Activated CD8-positive, alpha-beta T cell treated with anti-CD3 and anti-CD28 coated beads for 36 hours (primary cell): ENCODE measurements around the gene RIPOR1. TPM values are rescaled to one million over a fixed set of nuclear protein-coding genes. Genes with fewer than 3 reads are reported as not detected.
A peak's percentile ranks its signal among the peaks of the same experiment; 100 is the strongest.

Experiments
- ATAC-seq: fragments of 200-7000 bp; cut with Tn5 transposase; one replicate; pipeline ENCODE4 v1.10.0; 2021; ENCODE audit warnings: mild to moderate bottlenecking, moderate library complexity
- CTCF ChIA-PET: fragments of 350-600 bp; sonication (Branson Sonifier 250); formaldehyde crosslinking; loops from one replicate; lab custom pipeline; 2021; ENCODE audit warnings: antibody characterized with exemption; lab: Charles Lee
- POLR2A ChIA-PET: fragments of 350-600 bp; sonication (Branson Sonifier 250); formaldehyde crosslinking; loops from one replicate; lab custom pipeline; 2021; ENCODE audit warnings: antibody characterized with exemption; lab: Charles Lee
- DNase-seq: peaks from one replicate; pipeline ENCODE4 v3.0.0-alpha.2; 2020
- H3K27ac Mint-ChIP-seq: one replicate; pipeline ENCODE4 v1.8.0; 2021; ENCODE audit warnings: mild to moderate bottlenecking, mixed read lengths
- H3K27me3 Mint-ChIP-seq: one replicate; pipeline ENCODE4 v1.8.0; 2021; ENCODE audit warnings: mixed read lengths
- H3K36me3 Mint-ChIP-seq: one replicate; pipeline ENCODE4 v1.8.0; 2021; ENCODE audit warnings: low read depth, mixed read lengths
- H3K4me1 Mint-ChIP-seq: one replicate; pipeline ENCODE4 v1.8.0; 2021; ENCODE audit warnings: low read depth, mixed read lengths
- H3K4me3 Mint-ChIP-seq: one replicate; pipeline ENCODE4 v1.8.0; 2021; ENCODE audit warnings: mild to moderate bottlenecking, moderate library complexity, mixed read lengths
- H3K9me3 Mint-ChIP-seq: one replicate; pipeline ENCODE4 v1.8.0; 2021; ENCODE audit warnings: mixed read lengths
- CTCF ChIP-seq: fragments of 200-600 bp; IDR thresholded peaks from one replicate; pipeline ENCODE4 v1.8.0; 2022; ENCODE audit warnings: antibody characterized with exemption, mild to moderate bottlenecking
- intact Hi-C: fragments of 100-400 bp; cut with micrococcal nuclease; formaldehyde crosslinking; loops from one replicate; pipeline ENCODE4 v1.10.0; 2022
- total RNA-seq, 2 experiments: library from RNA; stranded (reverse); gene quantifications; one replicate each; pipeline ENCODE4 v1.2.3, GENCODE V29; 2021

The RIPOR1 gene
- total RNA-seq, 2 experiments from 2014 or later, result 15.7 to 20.0 TPM

DNA sequence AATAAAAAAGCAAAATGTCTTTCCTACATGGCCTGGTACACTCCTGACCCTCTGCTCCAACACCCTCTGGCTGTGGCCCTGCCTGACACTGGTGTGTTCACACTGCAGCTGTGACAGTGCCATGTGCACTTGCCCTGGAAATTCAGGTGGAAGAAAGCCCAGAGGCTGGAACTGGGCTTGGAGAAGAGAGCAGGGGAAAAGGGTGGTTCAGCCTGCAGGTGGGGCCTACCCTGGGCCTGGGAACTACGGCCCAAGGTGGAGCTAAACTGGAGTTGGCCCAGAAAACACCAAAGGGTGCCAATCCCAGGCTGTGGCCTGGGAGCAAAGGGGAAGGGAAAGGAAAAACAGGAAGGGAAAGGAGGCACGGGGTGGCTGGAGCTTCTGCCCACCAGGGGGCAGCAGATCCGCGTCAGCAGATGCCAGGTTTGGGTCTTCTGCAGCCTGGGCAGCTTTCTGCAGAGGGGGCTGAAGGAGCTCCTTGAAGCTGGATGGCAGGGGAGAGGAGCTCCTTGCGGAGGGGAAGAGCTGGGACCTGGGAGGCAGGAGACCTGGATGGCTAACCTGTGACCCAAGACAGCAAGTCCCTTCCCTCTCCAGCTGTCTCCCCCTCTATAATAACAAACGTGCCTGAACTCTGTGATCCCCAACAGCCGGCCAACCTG lies 18.3 kb downstream of the RIPOR1 start:
- H3K9me3 Mint-ChIP-seq, result no peaks in the 10 kb centered on the region
- DNase-seq (peak; percentile 79), ATAC-seq (peak; percentile 32)
- H3K4me3 Mint-ChIP-seq, result no peak overlapping the region
- peaks cover 40% of the 10 kb centered on the region for H3K4me1 Mint-ChIP-seq
- no peaks in the 10 kb centered on the region for H3K27me3 Mint-ChIP-seq
- peak; percentile 99 for TF ChIP-seq CTCF
- intact Hi-C loops, result loop anchor here (2.0 kb wide), 1 partner anchor 98 kb away; the partner anchor contains the start of gene CARMIL2
- H3K36me3 Mint-ChIP-seq, result peaks cover 5% of the 10 kb centered on the region
- ChIA-PET CTCF (interaction anchor here (0.7 to 7.1 kb wide), 47 partner anchors 9 to 455 kb away, joined by 3 to 224 read pairs (median 7); partner anchors contain the start of genes ACD, ATP6V0D1, C16orf86 and CARMIL2), POLR2A (interaction anchor here (1.0 to 8.2 kb wide), 8 partner anchors 9 to 101 kb away, joined by 3 to 77 read pairs (median 6); partner anchors contain the start of genes CARMIL2 and CTCF)
- peak overlapping the region; percentile 90 for H3K27ac Mint-ChIP-seq

DNA sequence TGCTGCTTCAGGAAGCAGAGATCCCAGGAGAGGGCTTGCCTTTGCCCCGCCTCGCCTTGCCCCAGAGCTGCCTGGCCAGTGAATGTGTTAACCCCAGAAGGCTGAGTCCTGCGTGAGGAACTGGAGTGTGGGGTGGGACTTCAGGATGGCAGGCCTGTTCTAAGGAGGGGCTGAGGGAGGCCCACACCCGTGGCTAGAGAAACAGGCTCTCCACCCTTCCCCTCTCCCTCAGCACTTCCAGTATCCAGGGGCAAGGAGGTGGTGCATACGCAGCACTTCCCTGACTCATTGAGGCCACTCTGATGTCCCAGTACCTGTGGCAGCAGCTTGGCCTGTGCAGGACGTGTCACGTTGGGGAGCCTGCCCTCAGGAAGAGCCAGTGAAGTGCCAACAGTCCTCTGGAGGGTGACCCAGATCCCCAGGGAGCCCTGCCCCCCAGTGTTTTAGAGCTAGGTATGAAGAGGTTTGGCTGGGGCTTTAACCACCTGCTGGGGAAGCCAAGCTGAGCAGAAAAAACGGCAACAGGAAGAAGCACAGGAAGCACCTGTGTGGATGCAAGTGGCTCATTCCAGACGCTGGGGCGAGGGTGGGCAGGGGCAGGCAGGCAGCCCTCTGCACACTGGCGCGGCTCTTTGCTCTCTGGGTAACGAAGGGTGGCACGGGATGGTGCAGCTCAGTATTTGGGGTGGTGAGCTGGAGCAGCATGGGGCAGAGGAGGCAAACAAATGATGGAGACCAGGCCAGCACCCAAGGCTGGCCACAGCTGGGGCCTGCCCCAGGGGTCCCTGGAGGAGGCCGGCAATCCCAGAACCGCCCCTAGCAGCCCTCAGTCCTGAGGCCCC lies 19.0 kb downstream of the RIPOR1 start:
- Mint-ChIP-seq H3K4me1 (peaks cover 39% of the 10 kb centered on the region), H3K4me3 (no peak overlapping the region), H3K27me3 (no peaks in the 10 kb centered on the region), H3K9me3 (no peaks in the 10 kb centered on the region), H3K27ac (peak overlapping the region; percentile 90), H3K36me3 (peaks cover 2% of the 10 kb centered on the region)
- ChIA-PET CTCF (interaction anchor here (0.8 to 7.1 kb wide), 46 partner anchors 8 to 454 kb away, joined by 3 to 224 read pairs (median 7); partner anchors contain the start of genes ACD, ATP6V0D1, C16orf86 and CARMIL2), POLR2A (interaction anchor here (0.7 to 8.2 kb wide), 10 partner anchors 8 to 269 kb away, joined by 3 to 77 read pairs (median 4); partner anchors contain the start of genes CARMIL2, CTCF and RIPOR1)
- no peak for TF ChIP-seq CTCF
- DNase-seq (peak; percentile 49), ATAC-seq (peak; percentile 24)
- intact Hi-C loops, result loop anchor here (2.0 kb wide), 1 partner anchor 97 kb away; the partner anchor contains the start of gene CARMIL2

DNA sequence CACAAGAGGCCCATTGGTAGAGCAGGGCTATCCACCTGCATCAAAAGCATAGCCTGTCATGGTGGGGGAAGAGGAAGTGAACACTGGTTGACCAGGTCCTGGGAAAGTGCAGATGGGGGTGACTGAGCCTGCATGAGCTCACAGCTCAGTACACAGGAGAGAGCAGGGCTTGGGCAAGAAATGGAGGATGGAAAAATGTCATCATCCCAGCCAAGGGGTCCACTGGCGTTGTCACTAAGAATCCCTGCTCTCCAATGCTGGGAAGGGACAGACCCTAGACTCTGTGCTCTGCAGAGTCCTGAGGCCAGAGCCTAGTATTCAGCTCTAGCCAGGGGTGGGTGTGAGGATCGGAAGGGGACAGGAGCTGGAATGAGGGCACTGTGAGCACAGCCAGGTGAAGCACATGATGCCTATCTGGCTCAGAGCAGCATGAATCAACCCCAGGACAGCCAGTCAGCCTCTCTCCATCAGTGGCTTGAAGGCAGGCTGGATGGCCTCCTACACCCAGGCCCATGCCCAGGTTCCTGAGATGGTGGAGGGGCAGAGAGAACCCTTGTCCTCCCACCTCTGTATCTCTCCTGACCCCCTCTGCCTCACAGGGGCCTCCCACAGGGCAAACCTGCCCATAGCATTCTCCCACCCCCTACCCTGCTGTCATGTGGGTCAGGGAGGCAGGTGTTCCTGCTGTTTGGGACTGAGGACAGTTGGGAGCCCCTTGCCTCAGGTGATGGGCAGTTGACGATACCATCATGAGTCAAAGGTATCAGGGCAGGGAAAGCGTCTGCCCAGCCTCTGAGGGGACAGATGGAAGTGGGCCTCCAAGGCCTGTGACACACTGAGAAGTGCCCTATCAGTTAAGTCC lies 19.9 kb downstream of the RIPOR1 start:
- no peaks in the 10 kb centered on the region for H3K27me3 Mint-ChIP-seq
- intact Hi-C loops, result no loop called here
- H3K9me3 Mint-ChIP-seq, result no peaks in the 10 kb centered on the region
- H3K4me3 Mint-ChIP-seq, result no peak overlapping the region
- DNase-seq (no peak), ATAC-seq (peak; percentile 59)
- ChIA-PET CTCF (interaction anchor here (1.4 to 7.1 kb wide), 20 partner anchors 7 to 120 kb away, joined by 4 to 224 read pairs (median 14); partner anchors contain the start of genes ACD, ATP6V0D1, C16orf86 and CARMIL2), POLR2A (interaction anchor here (0.7 to 8.2 kb wide), 7 partner anchors 8 to 270 kb away, joined by 3 to 77 read pairs (median 7); partner anchors contain the start of genes CARMIL2, CTCF and RIPOR1)
- H3K27ac Mint-ChIP-seq, result peak overlapping the region; percentile 90
- no peak for TF ChIP-seq CTCF
- peaks cover 38% of the 10 kb centered on the region for H3K4me1 Mint-ChIP-seq
- H3K36me3 Mint-ChIP-seq, result peaks cover 2% of the 10 kb centered on the region

DNA sequence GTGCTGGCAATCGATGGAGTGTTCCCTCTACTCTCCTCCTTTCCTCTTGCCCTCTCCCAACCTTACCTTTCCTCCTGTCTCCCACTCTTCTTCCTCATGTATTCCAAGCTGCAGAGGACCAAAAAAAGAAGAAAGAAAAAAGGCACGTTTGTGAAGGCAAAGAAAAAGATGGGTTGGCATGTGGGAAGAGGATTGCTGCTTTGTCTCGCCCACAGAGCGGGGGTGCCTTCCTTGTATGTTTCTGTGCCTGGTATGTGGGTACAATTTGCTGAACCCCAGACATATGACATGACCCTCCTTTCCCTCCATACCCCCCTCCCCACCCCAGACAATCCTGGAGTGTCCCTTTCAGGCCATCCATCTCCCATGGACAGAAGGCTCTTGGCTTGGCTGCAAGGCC lies 20.6 kb downstream of the RIPOR1 start:
- Mint-ChIP-seq H3K9me3 (no peaks in the 10 kb centered on the region), H3K4me1 (peaks cover 42% of the 10 kb centered on the region), H3K27ac (peak overlapping the region; percentile 90), H3K36me3 (peaks cover 5% of the 10 kb centered on the region), H3K4me3 (no peak overlapping the region), H3K27me3 (no peaks in the 10 kb centered on the region)
- DNase-seq, result no peak
- intact Hi-C loops, result no loop called here
- no peak for TF ChIP-seq CTCF
- POLR2A ChIA-PET, result interaction anchor here (8.2 kb wide), 1 partner anchor 12 kb away, joined by 77 read pairs; the partner anchor contains the start of gene CTCF
- no peak for ATAC-seq
- CTCF ChIA-PET, result interaction anchor here (3.1 to 7.1 kb wide), 4 partner anchors 12 to 119 kb away, joined by 7 to 129 read pairs (median 30); partner anchors contain the start of genes CARMIL2 and CTCF
